ENCODE measurements around the gene TNFSF15.

The TNFSF15 gene

GRCh38 chr9:114787781-114788498 is 17.9 kb downstream of the TNFSF15 start:
- no peak for DNase-seq (ENCODE audit: low spot score)

- no peak for DNase-seq (ENCODE audit: low spot score)
These were observed 18.6 kb downstream of the TNFSF15 start for GRCh38 chr9:114787214-114787613.

GRCh38 chr9:114785866-114786650 is 19.8 kb downstream of the TNFSF15 start:
- DNase-seq (ENCODE audit: low spot score) = no peak

GRCh38 chr9:114784721-114785279 is 21.0 kb downstream of the TNFSF15 start:
- DNase-seq (ENCODE audit: low spot score) = no peak

- no peak for DNase-seq (ENCODE audit: low spot score)
These were observed 23.3 kb downstream of the TNFSF15 start for GRCh38 chr9:114782586-114782985.

GRCh38 chr9:114779352-114779845 is 26.4 kb downstream of the TNFSF15 start:
- no peak for DNase-seq (ENCODE audit: low spot score)

- DNase-seq (ENCODE audit: low spot score) = no peak
These were observed 27.8 kb downstream of the TNFSF15 start for GRCh38 chr9:114777821-114778609.

- DNase-seq (ENCODE audit: low spot score) = no peak
These were observed 29.0 kb downstream of the TNFSF15 start for GRCh38 chr9:114776683-114777399.

- DNase-seq (ENCODE audit: low spot score) = no peak
These were observed 29.9 kb downstream of the TNFSF15 start for GRCh38 chr9:114775981-114776380.

- no peak for DNase-seq (ENCODE audit: low spot score)
These were observed 30.7 kb downstream of the TNFSF15 start for GRCh38 chr9:114775121-114775520.

- no peak for DNase-seq (ENCODE audit: low spot score)
These were observed 31.3 kb downstream of the TNFSF15 start for GRCh38 chr9:114774524-114774923.

GRCh38 chr9:114771889-114772288 is 34.0 kb downstream of the TNFSF15 start:
- no peak for DNase-seq (ENCODE audit: low spot score)

GRCh38 chr9:114770991-114771390 is 34.8 kb downstream of the TNFSF15 start:
- no peak for DNase-seq (ENCODE audit: low spot score)

- no peak for DNase-seq (ENCODE audit: low spot score)
These were observed 36.2 kb downstream of the TNFSF15 start for GRCh38 chr9:114769624-114770023.

GRCh38 chr9:114763220-114763619 is 42.6 kb downstream of the TNFSF15 start:
- no peak for DNase-seq (ENCODE audit: low spot score)

GRCh38 chr9:114761523-114761922 is 44.3 kb downstream of the TNFSF15 start:
- DNase-seq (ENCODE audit: low spot score) = no peak

- no peak for DNase-seq (ENCODE audit: low spot score)
These were observed 46.1 kb downstream of the TNFSF15 start for GRCh38 chr9:114759512-114760341.

- no peak for DNase-seq (ENCODE audit: low spot score)
These were observed 47.9 kb downstream of the TNFSF15 start for GRCh38 chr9:114757984-114758383.

- no peak for DNase-seq (ENCODE audit: low spot score)
These were observed 48.4 kb downstream of the TNFSF15 start for GRCh38 chr9:114757395-114757794.

GRCh38 chr9:114756920-114757319 is 48.9 kb downstream of the TNFSF15 start:
- DNase-seq (ENCODE audit: low spot score) = no peak

GRCh38 chr9:114754581-114754980 is 51.3 kb downstream of the TNFSF15 start:
- no peak for DNase-seq (ENCODE audit: low spot score)

Data from left forelimb (tissue), 1 donor.